Measurements from ENCODE around the gene AP1S2.

AP1S2 gene

GRCh38 chrX:15874672-15875071, 20.1 kb upstream of the AP1S2 start:
- H3K36me3 ChIP-seq (ENCODE audit: insufficient read depth, low read depth, low read length), result no peaks in the 10 kb centered on the region
- no peaks in the 10 kb centered on the region for H3K27me3 ChIP-seq (ENCODE audit: insufficient read depth, low read length)
- H3K27ac ChIP-seq (ENCODE audit: low read length), result no peak overlapping the region
- no peaks in the 10 kb centered on the region for H3K9me3 ChIP-seq (ENCODE audit: insufficient read depth, low read depth, low read length)
- no peak overlapping the region for H3K4me3 ChIP-seq (ENCODE audit: low read length)
- H3K4me1 ChIP-seq (ENCODE audit: insufficient read depth, low read length), result no peaks in the 10 kb centered on the region
- no peak overlapping the region for H3K9ac ChIP-seq (ENCODE audit: low read depth, low read length)

- H3K27me3 ChIP-seq (ENCODE audit: insufficient read depth, low read length), result no peaks in the 10 kb centered on the region
These were observed 19.0 kb upstream of the AP1S2 start for GRCh38 chrX:15873566-15873965.

GRCh38 chrX:15870310-15870709, 15.7 kb upstream of the AP1S2 start:
- H3K27ac ChIP-seq (ENCODE audit: low read length), result no peak overlapping the region
- H3K9ac ChIP-seq (ENCODE audit: low read depth, low read length), result no peak overlapping the region
- H3K27me3 ChIP-seq (ENCODE audit: insufficient read depth, low read length), result no peaks in the 10 kb centered on the region
- no peak overlapping the region for H3K4me3 ChIP-seq (ENCODE audit: low read length)
- H3K36me3 ChIP-seq (ENCODE audit: insufficient read depth, low read depth, low read length), result no peaks in the 10 kb centered on the region
- no peaks in the 10 kb centered on the region for H3K9me3 ChIP-seq (ENCODE audit: insufficient read depth, low read depth, low read length)
- H3K4me1 ChIP-seq (ENCODE audit: insufficient read depth, low read length), result no peaks in the 10 kb centered on the region

More at GRCh38 chrX:15873566-15873965, 19.0 kb upstream of the AP1S2 start:
- no peaks in the 10 kb centered on the region for H3K4me1 ChIP-seq (ENCODE audit: insufficient read depth, low read length)
- H3K27ac ChIP-seq (ENCODE audit: low read length), result no peak overlapping the region
- no peak overlapping the region for H3K9ac ChIP-seq (ENCODE audit: low read depth, low read length)
- no peaks in the 10 kb centered on the region for H3K36me3 ChIP-seq (ENCODE audit: insufficient read depth, low read depth, low read length)
- no peak overlapping the region for H3K4me3 ChIP-seq (ENCODE audit: low read length)
- no peaks in the 10 kb centered on the region for H3K9me3 ChIP-seq (ENCODE audit: insufficient read depth, low read depth, low read length)

- Histone ChIP-seq H3K9ac (ENCODE audit: low read depth, low read length) (no peak overlapping the region), H3K4me3 (ENCODE audit: low read length) (no peak overlapping the region), H3K9me3 (ENCODE audit: insufficient read depth, low read depth, low read length) (no peaks in the 10 kb centered on the region), H3K27me3 (ENCODE audit: insufficient read depth, low read length) (no peaks in the 10 kb centered on the region), H3K4me1 (ENCODE audit: insufficient read depth, low read length) (no peaks in the 10 kb centered on the region), H3K36me3 (ENCODE audit: insufficient read depth, low read depth, low read length) (no peaks in the 10 kb centered on the region), H3K27ac (ENCODE audit: low read length) (no peak overlapping the region)
These were observed 15.1 kb upstream of the AP1S2 start for GRCh38 chrX:15869695-15870094.

- Histone ChIP-seq H3K9me3 (ENCODE audit: insufficient read depth, low read depth, low read length) (no peaks in the 10 kb centered on the region), H3K27me3 (ENCODE audit: insufficient read depth, low read length) (no peaks in the 10 kb centered on the region), H3K9ac (ENCODE audit: low read depth, low read length) (no peak overlapping the region), H3K36me3 (ENCODE audit: insufficient read depth, low read depth, low read length) (no peaks in the 10 kb centered on the region), H3K27ac (ENCODE audit: low read length) (no peak overlapping the region), H3K4me3 (ENCODE audit: low read length) (no peak overlapping the region), H3K4me1 (ENCODE audit: insufficient read depth, low read length) (no peaks in the 10 kb centered on the region)
These were observed 11.5 kb upstream of the AP1S2 start for GRCh38 chrX:15866147-15866546.

- Histone ChIP-seq H3K4me3 (ENCODE audit: low read length) (no peak overlapping the region), H3K9me3 (ENCODE audit: insufficient read depth, low read depth, low read length) (no peaks in the 10 kb centered on the region), H3K27me3 (ENCODE audit: insufficient read depth, low read length) (no peaks in the 10 kb centered on the region), H3K27ac (ENCODE audit: low read length) (no peak overlapping the region), H3K4me1 (ENCODE audit: insufficient read depth, low read length) (no peaks in the 10 kb centered on the region), H3K9ac (ENCODE audit: low read depth, low read length) (no peak overlapping the region), H3K36me3 (ENCODE audit: insufficient read depth, low read depth, low read length) (no peaks in the 10 kb centered on the region)
These were observed 10.0 kb upstream of the AP1S2 start for GRCh38 chrX:15864629-15865028.

- no peaks in the 10 kb centered on the region for H3K9me3 ChIP-seq (ENCODE audit: insufficient read depth, low read depth, low read length)
- H3K4me1 ChIP-seq (ENCODE audit: insufficient read depth, low read length), result no peaks in the 10 kb centered on the region
- no peak overlapping the region for H3K4me3 ChIP-seq (ENCODE audit: low read length)
- H3K27ac ChIP-seq (ENCODE audit: low read length), result no peak overlapping the region
- no peaks in the 10 kb centered on the region for H3K36me3 ChIP-seq (ENCODE audit: insufficient read depth, low read depth, low read length)
- H3K9ac ChIP-seq (ENCODE audit: low read depth, low read length), result no peak overlapping the region
- no peaks in the 10 kb centered on the region for H3K27me3 ChIP-seq (ENCODE audit: insufficient read depth, low read length)
These were observed 9.4 kb upstream of the AP1S2 start for GRCh38 chrX:15864023-15864422.

- Histone ChIP-seq H3K27ac (ENCODE audit: low read length) (no peak overlapping the region), H3K36me3 (ENCODE audit: insufficient read depth, low read depth, low read length) (no peaks in the 10 kb centered on the region), H3K4me1 (ENCODE audit: insufficient read depth, low read length) (peaks cover 9% of the 10 kb centered on the region; the same call in 1 of the 2 replicates), H3K9me3 (ENCODE audit: insufficient read depth, low read depth, low read length) (no peaks in the 10 kb centered on the region), H3K9ac (ENCODE audit: low read depth, low read length) (no peak overlapping the region), H3K4me3 (ENCODE audit: low read length) (no peak overlapping the region), H3K27me3 (ENCODE audit: insufficient read depth, low read length) (no peaks in the 10 kb centered on the region)
These were observed 6.3 kb upstream of the AP1S2 start for GRCh38 chrX:15860921-15861320.

GRCh38 chrX:15858051-15858450, 3.4 kb upstream of the AP1S2 start:
- H3K9me3 ChIP-seq (ENCODE audit: insufficient read depth, low read depth, low read length), result no peaks in the 10 kb centered on the region
- peaks cover 9% of the 10 kb centered on the region; the same call in 1 of the 2 replicates for H3K4me1 ChIP-seq (ENCODE audit: insufficient read depth, low read length)
- H3K9ac ChIP-seq (ENCODE audit: low read depth, low read length), result no peak overlapping the region
- no peak overlapping the region for H3K27ac ChIP-seq (ENCODE audit: low read length)
- no peaks in the 10 kb centered on the region for H3K27me3 ChIP-seq (ENCODE audit: insufficient read depth, low read length)
- no peak overlapping the region for H3K4me3 ChIP-seq (ENCODE audit: low read length)
- peaks cover 10% of the 10 kb centered on the region; the same call in 1 of the 2 replicates for H3K36me3 ChIP-seq (ENCODE audit: insufficient read depth, low read depth, low read length)

- H3K27me3 ChIP-seq (ENCODE audit: insufficient read depth, low read length), result no peaks in the 10 kb centered on the region
- H3K9ac ChIP-seq (ENCODE audit: low read depth, low read length), result peak overlapping the region; percentile 29; the same call in 1 of the 2 replicates
- H3K4me1 ChIP-seq (ENCODE audit: insufficient read depth, low read length), result peaks cover 9% of the 10 kb centered on the region; the same call in 1 of the 2 replicates
- no peak overlapping the region for H3K27ac ChIP-seq (ENCODE audit: low read length)
- peak overlapping the region; percentile 69; the same call in 1 of the 2 replicates for H3K4me3 ChIP-seq (ENCODE audit: low read length)
- H3K36me3 ChIP-seq (ENCODE audit: insufficient read depth, low read depth, low read length), result peaks cover 24% of the 10 kb centered on the region; the same call in 1 of the 2 replicates
- no peaks in the 10 kb centered on the region for H3K9me3 ChIP-seq (ENCODE audit: insufficient read depth, low read depth, low read length)
These were observed 2.0 kb upstream of the AP1S2 start for GRCh38 chrX:15856636-15857035.

- Histone ChIP-seq H3K36me3 (ENCODE audit: insufficient read depth, low read depth, low read length) (peaks cover 28% of the 10 kb centered on the region), H3K27me3 (ENCODE audit: insufficient read depth, low read length) (no peaks in the 10 kb centered on the region), H3K27ac (ENCODE audit: low read length) (no peak overlapping the region), H3K9me3 (ENCODE audit: insufficient read depth, low read depth, low read length) (no peaks in the 10 kb centered on the region), H3K4me1 (ENCODE audit: insufficient read depth, low read length) (peaks cover 9% of the 10 kb centered on the region; the same call in 1 of the 2 replicates), H3K4me3 (ENCODE audit: low read length) (peak overlapping the region; percentile 69; the same call in 1 of the 2 replicates), H3K9ac (ENCODE audit: low read depth, low read length) (peak overlapping the region; percentile 29; the same call in 1 of the 2 replicates)
These were observed 1.6 kb upstream of the AP1S2 start for GRCh38 chrX:15856222-15856587.

- peak overlapping the region; percentile 55; the same call in 1 of the 2 replicates for H3K9ac ChIP-seq (ENCODE audit: low read depth, low read length)
- peaks cover 33% of the 10 kb centered on the region for H3K36me3 ChIP-seq (ENCODE audit: insufficient read depth, low read depth, low read length)
- H3K4me3 ChIP-seq (ENCODE audit: low read length), result peak overlapping the region; percentile 69
- H3K27me3 ChIP-seq (ENCODE audit: insufficient read depth, low read length), result no peaks in the 10 kb centered on the region
- H3K27ac ChIP-seq (ENCODE audit: low read length), result peak overlapping the region; percentile 11
- peaks cover 11% of the 10 kb centered on the region; the same call in 1 of the 2 replicates for H3K4me1 ChIP-seq (ENCODE audit: insufficient read depth, low read length)
- no peaks in the 10 kb centered on the region for H3K9me3 ChIP-seq (ENCODE audit: insufficient read depth, low read depth, low read length)
These were observed 1.1 kb upstream of the AP1S2 start for GRCh38 chrX:15855568-15856221.

Data from iPS-20b (cell line).